Epithelial cell of proximal tubule (primary cell): ENCODE results near the gene CRTC1. TPM values are rescaled to one million over a fixed set of nuclear protein-coding genes. Genes with fewer than 3 reads are reported as not detected.
"Not testable (repeated sequence)": the region's sequence is repeated elsewhere in the genome, so short reads cannot be mapped to it uniquely, and the experiment has no call there.

Experiments used
- DNase-seq: peaks from one replicate; pipeline ENCODE4 v3.0.0-alpha.2; 2011; ENCODE audit warnings: low read depth
- H3K4me3 ChIP-seq: 2 replicates; pipeline ENCODE4 v1.5.1; 2011; ENCODE audit warnings: low read depth, mild to moderate bottlenecking, low read length
- CTCF ChIP-seq: conservative IDR thresholded peaks from 2 replicates; pipeline ENCODE4 v1.5.1; 2012; ENCODE audit warnings: low read depth, mild to moderate bottlenecking, low read length
- total RNA-seq: library from RNA; depleted of rRNA; stranded (reverse); fragments of >200 nt; gene quantifications from 2 replicates; pipeline ENCODE4 v1.2.3, GENCODE V29; 2015

The CRTC1 gene
- total RNA-seq, 1 donor from 2014 or later, result 3.0 TPM

GRCh38 chr19:18718015-18718526 lies 34.6 kb downstream of the CRTC1 start:
- DNase-seq, result no peak
- TF ChIP-seq CTCF, result no peak
- H3K4me3 ChIP-seq, result no peak overlapping the region

GRCh38 chr19:18718846-18719458 lies 35.5 kb downstream of the CRTC1 start:
- DNase-seq, result no peak
- no peak overlapping the region for H3K4me3 ChIP-seq
- TF ChIP-seq CTCF, result no peak

GRCh38 chr19:18719541-18719940 lies 36.1 kb downstream of the CRTC1 start:
- no peak overlapping the region for H3K4me3 ChIP-seq
- no peak for TF ChIP-seq CTCF
- no peak for DNase-seq

- DNase-seq, result no peak
- H3K4me3 ChIP-seq, result no peak overlapping the region
- TF ChIP-seq CTCF, result no peak
Measured at GRCh38 chr19:18723871-18724377, 40.4 kb downstream of the CRTC1 start.

GRCh38 chr19:18725841-18726770 lies 42.6 kb downstream of the CRTC1 start:
- no peak for TF ChIP-seq CTCF
- DNase-seq, result no peak
- no peak overlapping the region for H3K4me3 ChIP-seq

- no peak overlapping the region for H3K4me3 ChIP-seq
- TF ChIP-seq CTCF, result no peak
- DNase-seq, result no peak
Measured at GRCh38 chr19:18726846-18727245, 43.4 kb downstream of the CRTC1 start.

- not testable (repeated sequence) for DNase-seq, H3K4me3 ChIP-seq
Measured at GRCh38 chr19:18727602-18728001, 44.1 kb downstream of the CRTC1 start.
